OCI-LY1 (cell line): Measurements from ENCODE around the gene FHIT.

Experiments
- CTCF ChIP-seq: fragments of 200-600 bp; sonication (generic), shearing (Covaris generic); IDR thresholded peaks from 2 replicates; pipeline ENCODE4 v1.5.1; 2017; ENCODE audit warnings: mild to moderate bottlenecking, antibody characterized with exemption, low read length, moderate library complexity, mixed read lengths
- EZH2 ChIP-seq: fragments of 200-600 bp; sonication (generic), shearing (Covaris generic); IDR thresholded peaks from 2 replicates; pipeline ENCODE4 v1.8.0; 2017; ENCODE audit warnings: borderline replicate concordance, mixed run types, mild to moderate bottlenecking, antibody characterized with exemption, low read length, moderate library complexity, mixed read lengths

GRCh38 chr3:60916546-60916945 lies 334.7 kb downstream of the FHIT start:
- TF ChIP-seq CTCF (no peak), EZH2 (no peak)
